ENCODE measurements around the gene CLIC4. TPM values are rescaled to one million over a fixed set of nuclear protein-coding genes. Genes with fewer than 3 reads are reported as not detected.

CLIC4 gene
- total RNA-seq, 6 experiments from 2014 or later = 35.0 to 63.6 (median 44.3) TPM

DNA sequence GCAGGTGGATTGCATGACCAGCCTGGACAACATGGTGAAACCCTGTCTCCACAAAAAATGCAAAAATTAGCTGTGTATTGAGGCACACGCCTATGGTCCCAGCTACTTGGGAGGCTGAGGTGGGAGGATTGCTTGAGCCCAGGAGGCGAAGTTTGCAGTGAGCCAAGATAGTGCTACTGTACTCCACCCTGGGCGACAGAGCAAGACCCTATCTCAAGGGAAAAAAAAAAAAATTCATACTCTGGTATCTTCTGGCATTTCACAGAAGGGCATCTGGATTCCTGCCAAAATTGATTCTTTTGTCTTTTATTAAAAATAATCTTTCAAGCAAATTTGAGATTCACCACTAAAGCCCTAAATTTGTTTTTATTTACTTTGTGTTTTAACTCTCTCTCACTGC lies 19.2 kb downstream of the CLIC4 start:
- Histone ChIP-seq H3K36me3 (no peaks in the 10 kb centered on the region), H3K9me3 (no peaks in the 10 kb centered on the region), H3K27me3 (no peaks in the 10 kb centered on the region), H3K4me1 (peaks cover 0 to 67% (median 29%) of the 10 kb centered on the region in 4 donors), H3K4me3 (no peak overlapping the region), H3K27ac (peak overlapping the region in 1 of 3 donors; percentile 78)
- no peak for TF ChIP-seq POLR2A (IDR thresholded peaks at IDR 0.05)
- TF ChIP-seq, protein P1, sequence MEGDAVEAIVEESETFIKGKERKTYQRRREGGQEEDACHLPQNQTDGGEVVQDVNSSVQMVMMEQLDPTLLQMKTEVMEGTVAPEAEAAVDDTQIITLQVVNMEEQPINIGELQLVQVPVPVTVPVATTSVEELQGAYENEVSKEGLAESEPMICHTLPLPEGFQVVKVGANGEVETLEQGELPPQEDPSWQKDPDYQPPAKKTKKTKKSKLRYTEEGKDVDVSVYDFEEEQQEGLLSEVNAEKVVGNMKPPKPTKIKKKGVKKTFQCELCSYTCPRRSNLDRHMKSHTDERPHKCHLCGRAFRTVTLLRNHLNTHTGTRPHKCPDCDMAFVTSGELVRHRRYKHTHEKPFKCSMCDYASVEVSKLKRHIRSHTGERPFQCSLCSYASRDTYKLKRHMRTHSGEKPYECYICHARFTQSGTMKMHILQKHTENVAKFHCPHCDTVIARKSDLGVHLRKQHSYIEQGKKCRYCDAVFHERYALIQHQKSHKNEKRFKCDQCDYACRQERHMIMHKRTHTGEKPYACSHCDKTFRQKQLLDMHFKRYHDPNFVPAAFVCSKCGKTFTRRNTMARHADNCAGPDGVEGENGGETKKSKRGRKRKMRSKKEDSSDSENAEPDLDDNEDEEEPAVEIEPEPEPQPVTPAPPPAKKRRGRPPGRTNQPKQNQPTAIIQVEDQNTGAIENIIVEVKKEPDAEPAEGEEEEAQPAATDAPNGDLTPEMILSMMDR (IDR thresholded peaks at IDR 0.05) = no peak
- DNase-seq (no peak), ATAC-seq (no peak)
- WGBS (ENCODE audit: insufficient coverage, low coverage, low lambda C conversion rate, missing lambda C conversion rate) = 59% methylated on average over 3 of the region's 3 CpGs
- intact Hi-C loops (cut with DNase I) = no loop called here

DNA sequence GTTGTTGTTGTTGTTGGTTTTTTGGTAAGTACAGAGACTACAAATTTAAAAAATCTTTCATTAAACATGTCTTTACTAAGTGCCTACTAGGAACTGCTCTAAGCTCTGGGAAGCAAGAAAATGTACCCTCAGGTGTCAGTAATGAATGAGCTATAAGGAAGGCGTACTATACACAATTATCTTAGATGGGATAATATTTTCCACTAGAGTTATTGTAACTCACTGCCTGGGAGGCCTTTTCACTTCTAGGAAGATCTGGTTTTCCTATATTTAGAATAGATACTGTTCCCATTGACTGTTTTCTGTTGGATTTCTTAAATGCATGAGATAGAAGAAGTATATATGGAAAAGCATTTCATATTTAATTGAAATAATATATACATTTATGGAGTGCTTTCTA lies 19.6 kb downstream of the CLIC4 start:
- no peak for DNase-seq
- intact Hi-C loops (cut with DNase I) = no loop called here
- no peaks in the 10 kb centered on the region for H3K36me3 ChIP-seq
- no peak for ATAC-seq
- WGBS (ENCODE audit: insufficient coverage, low coverage, low lambda C conversion rate, missing lambda C conversion rate) = 77% methylated on average over 1 of the region's 1 CpG
- no peaks in the 10 kb centered on the region for H3K9me3 ChIP-seq
- TF ChIP-seq, protein P1 (IDR thresholded peaks at IDR 0.05) = no peak
- TF ChIP-seq POLR2A (IDR thresholded peaks at IDR 0.05) = no peak
- peak overlapping the region in 1 of 3 donors; percentile 78 for H3K27ac ChIP-seq
- no peaks in the 10 kb centered on the region for H3K27me3 ChIP-seq
- peaks cover 0 to 67% (median 28%) of the 10 kb centered on the region in 4 donors for H3K4me1 ChIP-seq
- no peak overlapping the region for H3K4me3 ChIP-seq

DNA sequence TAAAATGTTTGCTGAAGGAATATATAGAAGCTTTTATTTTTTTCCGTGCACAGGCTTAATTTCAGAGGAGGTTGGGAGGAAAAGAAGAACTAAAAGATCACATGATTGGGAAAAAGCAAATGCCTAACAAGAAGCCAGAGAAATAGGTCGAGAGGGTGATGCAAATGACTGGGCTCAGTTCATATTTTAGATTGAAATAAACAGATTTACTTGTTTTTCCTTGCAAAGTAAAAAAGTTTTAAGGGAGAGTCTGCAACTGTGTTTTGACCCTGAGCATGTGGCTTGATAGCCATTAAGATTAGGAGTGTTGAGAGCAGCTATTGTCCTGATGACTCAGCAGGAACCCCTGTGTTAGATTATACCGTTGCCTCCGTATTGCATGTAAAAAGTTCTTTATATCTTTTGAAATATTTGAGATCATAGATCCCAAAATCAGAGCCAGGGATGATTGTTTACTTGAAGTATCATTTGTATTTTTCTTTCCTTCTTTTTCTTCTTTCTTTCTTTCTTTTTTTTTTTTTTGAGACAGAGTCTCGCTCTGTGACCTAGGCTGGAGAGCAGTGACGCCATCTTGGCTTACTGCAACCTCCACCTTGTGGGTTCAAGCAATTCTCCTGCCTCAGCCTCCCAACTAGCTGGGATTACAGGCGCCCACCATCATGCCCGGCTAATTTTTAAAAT lies 20.2 kb downstream of the CLIC4 start:
- H3K4me1 ChIP-seq = peaks cover 0 to 67% (median 28%) of the 10 kb centered on the region in 4 donors
- intact Hi-C loops (cut with DNase I) = no loop called here
- no peaks in the 10 kb centered on the region for H3K36me3 ChIP-seq
- ATAC-seq (peak; percentile 33 to 54 (median 52)), DNase-seq (no peak)
- H3K27ac ChIP-seq = peak overlapping the region in 2 of 3 donors; percentile 1 to 78
- H3K4me3 ChIP-seq = no peak overlapping the region
- 50% methylated on average over 8 of the region's 8 CpGs for WGBS (ENCODE audit: insufficient coverage, low coverage, low lambda C conversion rate, missing lambda C conversion rate)
- no peaks in the 10 kb centered on the region for H3K27me3 ChIP-seq
- H3K9me3 ChIP-seq = no peaks in the 10 kb centered on the region
- TF ChIP-seq, protein P1 (IDR thresholded peaks at IDR 0.05) = no peak
- TF ChIP-seq POLR2A (IDR thresholded peaks at IDR 0.05) = no peak

DNA sequence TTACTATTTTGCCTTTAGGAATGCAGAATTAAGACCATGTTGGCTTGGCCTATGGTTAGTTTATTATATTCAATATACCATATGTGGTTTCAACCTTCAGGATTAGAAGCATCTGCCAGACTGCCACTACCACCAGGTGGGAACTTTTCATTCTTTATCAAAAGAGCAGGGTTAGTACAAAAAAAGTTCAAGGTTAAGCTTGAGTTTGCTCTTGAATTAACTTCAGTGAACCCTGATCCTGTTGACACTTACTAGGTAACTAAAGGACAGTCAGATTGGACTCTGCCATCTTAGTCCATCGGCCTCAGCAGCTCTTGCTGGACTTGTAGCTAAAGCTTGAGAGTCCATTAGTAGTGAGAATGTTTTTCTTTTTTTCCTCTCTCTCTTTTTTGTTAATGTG lies 22.1 kb downstream of the CLIC4 start:
- H3K9me3 ChIP-seq = no peaks in the 10 kb centered on the region
- peaks cover 0 to 72% (median 27%) of the 10 kb centered on the region in 4 donors for H3K4me1 ChIP-seq
- 18% methylated on average over 1 of the region's 1 CpG for WGBS (ENCODE audit: insufficient coverage, low coverage, low lambda C conversion rate, missing lambda C conversion rate)
- no peaks in the 10 kb centered on the region for H3K27me3 ChIP-seq
- intact Hi-C loops (cut with DNase I) = no loop called here
- peak; percentile 45 to 80 (median 69) for DNase-seq
- H3K4me3 ChIP-seq = no peak overlapping the region
- peak; percentile 76 to 91 (median 84) for ATAC-seq
- TF ChIP-seq, protein P1 (IDR thresholded peaks at IDR 0.05) = no peak
- TF ChIP-seq POLR2A (IDR thresholded peaks at IDR 0.05) = no peak
- H3K27ac ChIP-seq = peak overlapping the region in 2 of 3 donors; percentile 53 to 78
- H3K36me3 ChIP-seq = no peaks in the 10 kb centered on the region
